ENCODE data around the gene HTN3. TPM values are rescaled to one million over a fixed set of nuclear protein-coding genes. Genes with fewer than 3 reads are reported as not detected.
"Not testable (repeated sequence)": the region's sequence is repeated elsewhere in the genome, so short reads cannot be mapped to it uniquely, and the experiment has no call there.

The HTN3 gene
- total RNA-seq, 2 donors from 2014 or later, result not detected

GRCh38 chr4:69999420-69999819 is 28.8 kb upstream of the HTN3 start:
- H3K4me1 ChIP-seq (ENCODE audit: control insufficient read depth in 1 of 2, low read depth in 2 of 2), result no peaks in the 10 kb centered on the region
- no peaks in the 10 kb centered on the region for H3K9me3 ChIP-seq
- TF ChIP-seq, protein P1, sequence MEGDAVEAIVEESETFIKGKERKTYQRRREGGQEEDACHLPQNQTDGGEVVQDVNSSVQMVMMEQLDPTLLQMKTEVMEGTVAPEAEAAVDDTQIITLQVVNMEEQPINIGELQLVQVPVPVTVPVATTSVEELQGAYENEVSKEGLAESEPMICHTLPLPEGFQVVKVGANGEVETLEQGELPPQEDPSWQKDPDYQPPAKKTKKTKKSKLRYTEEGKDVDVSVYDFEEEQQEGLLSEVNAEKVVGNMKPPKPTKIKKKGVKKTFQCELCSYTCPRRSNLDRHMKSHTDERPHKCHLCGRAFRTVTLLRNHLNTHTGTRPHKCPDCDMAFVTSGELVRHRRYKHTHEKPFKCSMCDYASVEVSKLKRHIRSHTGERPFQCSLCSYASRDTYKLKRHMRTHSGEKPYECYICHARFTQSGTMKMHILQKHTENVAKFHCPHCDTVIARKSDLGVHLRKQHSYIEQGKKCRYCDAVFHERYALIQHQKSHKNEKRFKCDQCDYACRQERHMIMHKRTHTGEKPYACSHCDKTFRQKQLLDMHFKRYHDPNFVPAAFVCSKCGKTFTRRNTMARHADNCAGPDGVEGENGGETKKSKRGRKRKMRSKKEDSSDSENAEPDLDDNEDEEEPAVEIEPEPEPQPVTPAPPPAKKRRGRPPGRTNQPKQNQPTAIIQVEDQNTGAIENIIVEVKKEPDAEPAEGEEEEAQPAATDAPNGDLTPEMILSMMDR (IDR thresholded peaks at IDR 0.05), result no peak
- ATAC-seq (ENCODE audit: insufficient number of reproducible peaks, low FRiP score, low read depth) (no peak), DNase-seq (ENCODE audit: low spot score) (no peak)
- H3K4me3 ChIP-seq, result no peak overlapping the region
- H3K27me3 ChIP-seq (replicated peaks; ENCODE audit: insufficient read depth), result no peaks in the 10 kb centered on the region
- no peak overlapping the region for H3K27ac ChIP-seq
- H3K36me3 ChIP-seq, result no peaks in the 10 kb centered on the region

- H3K36me3 ChIP-seq, result no peaks in the 10 kb centered on the region
- H3K27ac ChIP-seq, result no peak overlapping the region
- no peak for ATAC-seq (ENCODE audit: insufficient number of reproducible peaks, low FRiP score, low read depth)
- H3K27me3 ChIP-seq (replicated peaks; ENCODE audit: insufficient read depth), result no peaks in the 10 kb centered on the region
- TF ChIP-seq, protein P1 (IDR thresholded peaks at IDR 0.05), result no peak
- H3K4me3 ChIP-seq, result no peak overlapping the region
- H3K9me3 ChIP-seq, result no peaks in the 10 kb centered on the region
- H3K4me1 ChIP-seq (ENCODE audit: control insufficient read depth in 1 of 2, low read depth in 2 of 2), result no peaks in the 10 kb centered on the region
- no peak for DNase-seq (ENCODE audit: low spot score)
Observed at GRCh38 chr4:70000711-70001110, 27.5 kb upstream of the HTN3 start.

DNA sequence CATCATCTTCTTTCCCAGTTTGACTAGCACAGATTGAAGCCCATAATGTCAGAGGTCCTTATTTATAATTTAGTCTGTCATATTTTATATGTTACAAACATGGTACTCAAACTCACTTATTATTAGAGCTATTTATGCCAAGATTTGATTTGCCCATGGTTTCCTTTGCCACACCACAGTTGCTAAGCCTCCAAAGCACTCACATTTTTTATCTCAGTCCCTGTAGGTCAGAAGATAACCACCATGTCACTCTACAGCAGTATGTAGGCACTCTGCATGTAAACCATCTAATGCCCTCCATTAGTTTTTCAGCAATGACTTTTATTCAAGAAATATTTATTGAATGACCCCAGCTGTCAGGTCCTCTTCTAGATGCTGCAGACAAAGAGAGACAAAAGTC is 25.8 kb upstream of the HTN3 start:
- H3K9me3 ChIP-seq, result no peaks in the 10 kb centered on the region
- no peaks in the 10 kb centered on the region for H3K36me3 ChIP-seq
- H3K27me3 ChIP-seq (replicated peaks; ENCODE audit: insufficient read depth), result no peaks in the 10 kb centered on the region
- no peak overlapping the region for H3K27ac ChIP-seq
- DNase-seq (ENCODE audit: low spot score), result no peak
- ATAC-seq (ENCODE audit: insufficient number of reproducible peaks, low FRiP score, low read depth), result no peak
- H3K4me3 ChIP-seq, result no peak overlapping the region
- no peaks in the 10 kb centered on the region for H3K4me1 ChIP-seq (ENCODE audit: control insufficient read depth in 1 of 2, low read depth in 2 of 2)
- TF ChIP-seq, protein P1 (IDR thresholded peaks at IDR 0.05), result no peak

DNA sequence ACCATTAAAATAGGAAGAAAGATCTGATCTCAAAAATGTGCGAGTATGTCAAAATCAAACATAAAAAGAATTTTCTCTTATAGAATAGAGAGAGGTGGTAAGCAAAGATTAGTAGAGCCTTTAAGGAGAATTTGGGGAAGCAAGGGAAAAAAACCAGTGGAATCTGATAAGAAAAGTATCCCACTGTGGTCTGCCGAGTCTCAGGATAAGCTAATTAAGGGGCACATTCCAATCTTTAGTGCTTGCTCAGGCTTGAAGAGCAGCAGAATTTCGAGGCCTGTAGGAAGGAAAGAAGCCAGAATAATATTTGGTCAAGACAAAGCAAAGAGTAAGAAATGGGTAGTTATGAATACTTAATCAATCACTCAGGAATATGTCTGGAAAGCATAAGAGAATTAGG is 19.5 kb upstream of the HTN3 start:
- Histone ChIP-seq H3K4me3 (no peak overlapping the region), H3K27me3 (replicated peaks; ENCODE audit: insufficient read depth) (no peaks in the 10 kb centered on the region), H3K27ac (no peak overlapping the region), H3K36me3 (no peaks in the 10 kb centered on the region), H3K9me3 (no peaks in the 10 kb centered on the region), H3K4me1 (ENCODE audit: control insufficient read depth in 1 of 2, low read depth in 2 of 2) (no peaks in the 10 kb centered on the region)
- DNase-seq (ENCODE audit: low spot score), result no peak
- ATAC-seq (ENCODE audit: insufficient number of reproducible peaks, low FRiP score, low read depth), result no peak
- TF ChIP-seq, protein P1 (IDR thresholded peaks at IDR 0.05), result no peak

DNA sequence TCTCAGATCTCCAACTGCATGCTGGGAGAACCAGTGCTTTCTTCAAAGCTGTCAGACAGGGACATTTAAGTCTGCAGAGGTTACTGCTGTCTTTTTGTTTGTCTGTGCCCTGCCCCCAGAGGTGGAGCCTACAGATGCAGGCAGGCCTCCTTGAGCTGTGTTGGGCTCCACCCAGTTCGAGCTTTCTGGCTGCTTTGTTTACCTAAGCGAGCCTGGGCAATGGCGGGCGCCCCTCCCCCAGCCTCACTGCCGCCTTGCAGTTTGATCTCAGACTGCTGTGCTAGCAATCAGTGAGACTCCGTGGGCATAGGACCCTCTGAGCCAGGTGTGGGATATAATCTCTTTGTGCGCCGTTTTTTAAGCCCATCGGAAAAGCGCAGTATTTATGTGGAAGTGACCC is 9.3 kb upstream of the HTN3 start:
- H3K27me3 ChIP-seq (replicated peaks; ENCODE audit: insufficient read depth); H3K4me3 ChIP-seq; H3K9me3 ChIP-seq; H3K4me1 ChIP-seq (ENCODE audit: control insufficient read depth in 1 of 2, low read depth in 2 of 2); DNase-seq (ENCODE audit: low spot score); H3K36me3 ChIP-seq; ATAC-seq (ENCODE audit: insufficient number of reproducible peaks, low FRiP score, low read depth); H3K27ac ChIP-seq: not testable (repeated sequence)

GRCh38 chr4:70023218-70023617 is 5.0 kb upstream of the HTN3 start:
- TF ChIP-seq, protein P1 (IDR thresholded peaks at IDR 0.05), result no peak
- Histone ChIP-seq H3K36me3 (no peaks in the 10 kb centered on the region), H3K27me3 (replicated peaks; ENCODE audit: insufficient read depth) (no peaks in the 10 kb centered on the region), H3K4me1 (ENCODE audit: control insufficient read depth in 1 of 2, low read depth in 2 of 2) (no peaks in the 10 kb centered on the region), H3K27ac (no peak overlapping the region), H3K4me3 (no peak overlapping the region), H3K9me3 (no peaks in the 10 kb centered on the region)
- no peak for DNase-seq (ENCODE audit: low spot score)
- no peak for ATAC-seq (ENCODE audit: insufficient number of reproducible peaks, low FRiP score, low read depth)

Data from thoracic aorta (tissue), 2 donors.